Activated CD4-positive, alpha-beta T cell treated with anti-CD3 and anti-CD28 coated beads, Interleukin-2, amount 50 U/mL, for 4 hours (primary cell): ENCODE results near the gene ROMO1.
"Not testable (repeated sequence)": the region's sequence is repeated elsewhere in the genome, so short reads cannot be mapped to it uniquely, and the experiment has no call there.

Experiments
- DNase-seq, 2 experiments: peaks; one replicate each; pipeline ENCODE4 v3.0.0-alpha.2; 2020

ROMO1 gene

GRCh38 chr20:35711588-35712209 is 12.5 kb downstream of the ROMO1 start:
- DNase-seq = no peak

GRCh38 chr20:35713120-35713519 is 13.9 kb downstream of the ROMO1 start:
- not testable (repeated sequence) for DNase-seq

- no peak for DNase-seq
Measured at GRCh38 chr20:35714127-35714526, 14.9 kb downstream of the ROMO1 start.

GRCh38 chr20:35715652-35716051 is 16.4 kb downstream of the ROMO1 start:
- no peak for DNase-seq

- no peak for DNase-seq
Measured at GRCh38 chr20:35716330-35716729, 17.1 kb downstream of the ROMO1 start.

GRCh38 chr20:35718321-35718720 is 19.1 kb downstream of the ROMO1 start:
- DNase-seq = not testable (repeated sequence)

GRCh38 chr20:35718972-35719635 is 19.9 kb downstream of the ROMO1 start:
- no peak for DNase-seq

- DNase-seq = no peak
Measured at GRCh38 chr20:35719717-35720116, 20.5 kb downstream of the ROMO1 start.

GRCh38 chr20:35720165-35721123 is 21.2 kb downstream of the ROMO1 start:
- DNase-seq = no peak

- DNase-seq = no peak
Measured at GRCh38 chr20:35721219-35721618, 22.0 kb downstream of the ROMO1 start.

GRCh38 chr20:35721621-35722020 is 22.4 kb downstream of the ROMO1 start:
- DNase-seq = no peak

- DNase-seq = not testable (repeated sequence)
Measured at GRCh38 chr20:35723275-35723639, 24.1 kb downstream of the ROMO1 start.

GRCh38 chr20:35723652-35724320 is 24.6 kb downstream of the ROMO1 start:
- not testable (repeated sequence) for DNase-seq

GRCh38 chr20:35724321-35725230 is 25.4 kb downstream of the ROMO1 start:
- no peak for DNase-seq

GRCh38 chr20:35726842-35727711 is 27.9 kb downstream of the ROMO1 start:
- no peak for DNase-seq

GRCh38 chr20:35729283-35729807 is 30.1 kb downstream of the ROMO1 start:
- no peak for DNase-seq

GRCh38 chr20:35729836-35730582 is 30.8 kb downstream of the ROMO1 start:
- no peak for DNase-seq

- DNase-seq = no peak
Measured at GRCh38 chr20:35730583-35731468, 31.6 kb downstream of the ROMO1 start.

GRCh38 chr20:35731469-35731788 is 32.2 kb downstream of the ROMO1 start:
- DNase-seq = no peak
